Subcutaneous adipose tissue (tissue), 4 donors: ENCODE measurements around the gene MITF. TPM values are rescaled to one million over a fixed set of nuclear protein-coding genes. Genes with fewer than 3 reads are reported as not detected.

Experiments used
- CTCF ChIP-seq: fragments of 450-650 bp; IDR thresholded peaks from one replicate; pipeline ENCODE4 v1.5.1; 2016; ENCODE audit warnings: low read depth, mild to moderate bottlenecking, control low read depth, antibody characterized with exemption, moderate library complexity
- total RNA-seq, 4 donors: library from RNA; depleted of rRNA; stranded (reverse); fragments of >200 nt; gene quantifications; one replicate each; pipeline ENCODE4 v1.1.0, GENCODE V29; 2016

The MITF gene
- total RNA-seq, 4 donors from 2014 or later, result 19.6 to 60.3 (median 32.5) TPM

- TF ChIP-seq CTCF, result no peak
Measured at GRCh38 chr3:69748503-69748902, 9.2 kb downstream of the MITF start.

- TF ChIP-seq CTCF, result no peak
Measured at GRCh38 chr3:69749461-69749860, 10.2 kb downstream of the MITF start.

GRCh38 chr3:69750549-69750948 lies 11.3 kb downstream of the MITF start:
- no peak for TF ChIP-seq CTCF

- TF ChIP-seq CTCF, result no peak
Measured at GRCh38 chr3:69751074-69751476, 11.8 kb downstream of the MITF start.

- TF ChIP-seq CTCF, result no peak
Measured at GRCh38 chr3:69752241-69752640, 13.0 kb downstream of the MITF start.

- TF ChIP-seq CTCF, result no peak
Measured at GRCh38 chr3:69753179-69753775, 14.0 kb downstream of the MITF start.

- TF ChIP-seq CTCF, result no peak
Measured at GRCh38 chr3:69755795-69756194, 16.5 kb downstream of the MITF start.
